Measurements from ENCODE around the gene MTCP1.

Gene MTCP1

GRCh38 chrX:155026420-155026726, 44.6 kb downstream of the MTCP1 start:
- Histone ChIP-seq H3K9me3 (replicated peaks; ENCODE audit: low read length) (no peaks in the 10 kb centered on the region), H3K4me1 (ENCODE audit: control insufficient read depth, insufficient read depth, low read length) (peaks cover 8% of the 10 kb centered on the region), H3K4me2 (ENCODE audit: low read length) (peak overlapping the region; percentile 73), H3K36me3 (ENCODE audit: insufficient read depth, low read length) (no peaks in the 10 kb centered on the region), H3K9ac (ENCODE audit: low read depth, low read length) (peak overlapping the region; percentile 86), H3K4me3 (ENCODE audit: low read length) (peak overlapping the region; percentile 73), H3K27me3 (ENCODE audit: control insufficient read depth, insufficient read depth, low read length) (no peaks in the 10 kb centered on the region)

GRCh38 chrX:155023907-155024833, 46.8 kb downstream of the MTCP1 start:
- Histone ChIP-seq H3K4me1 (ENCODE audit: control insufficient read depth, insufficient read depth, low read length) (peaks cover 8% of the 10 kb centered on the region), H3K9me3 (replicated peaks; ENCODE audit: low read length) (no peaks in the 10 kb centered on the region), H3K36me3 (ENCODE audit: insufficient read depth, low read length) (no peaks in the 10 kb centered on the region), H3K4me3 (ENCODE audit: low read length) (no peak overlapping the region), H3K27me3 (ENCODE audit: control insufficient read depth, insufficient read depth, low read length) (no peaks in the 10 kb centered on the region), H3K4me2 (ENCODE audit: low read length) (no peak overlapping the region), H3K9ac (ENCODE audit: low read depth, low read length) (no peak overlapping the region)

GRCh38 chrX:155022585-155022984, 48.4 kb downstream of the MTCP1 start, which contains the start of gene F8:
Gene F8 (minus strand): TSS chrX:155022723. CDS start chrX:155022552, 171 bp downstream.
- Histone ChIP-seq H3K36me3 (ENCODE audit: insufficient read depth, low read length) (no peaks in the 10 kb centered on the region), H3K27me3 (ENCODE audit: control insufficient read depth, insufficient read depth, low read length) (no peaks in the 10 kb centered on the region), H3K4me1 (ENCODE audit: control insufficient read depth, insufficient read depth, low read length) (no peaks in the 10 kb centered on the region), H3K9me3 (replicated peaks; ENCODE audit: low read length) (no peaks in the 10 kb centered on the region), H3K4me2 (ENCODE audit: low read length) (no peak within 1 kb of the TSS), H3K4me3 (ENCODE audit: low read length) (no peak within 1 kb of the TSS), H3K9ac (ENCODE audit: low read depth, low read length) (no peak within 1 kb of the TSS)

GRCh38 chrX:155020591-155020990, 50.3 kb downstream of the MTCP1 start:
- Histone ChIP-seq H3K4me2 (ENCODE audit: low read length) (no peak overlapping the region), H3K27me3 (ENCODE audit: control insufficient read depth, insufficient read depth, low read length) (no peaks in the 10 kb centered on the region), H3K36me3 (ENCODE audit: insufficient read depth, low read length) (no peaks in the 10 kb centered on the region)

More at GRCh38 chrX:155020591-155020990, 50.3 kb downstream of the MTCP1 start:
- no peak overlapping the region for H3K4me3 ChIP-seq (ENCODE audit: low read length)
- no peaks in the 10 kb centered on the region for H3K9me3 ChIP-seq (replicated peaks; ENCODE audit: low read length)
- no peaks in the 10 kb centered on the region for H3K4me1 ChIP-seq (ENCODE audit: control insufficient read depth, insufficient read depth, low read length)
- no peak overlapping the region for H3K9ac ChIP-seq (ENCODE audit: low read depth, low read length)
